HG02759 (cell line): ENCODE results near the gene POLR3A.
"Not testable (repeated sequence)": the region's sequence is repeated elsewhere in the genome, so short reads cannot be mapped to it uniquely, and the experiment has no call there.

Experiments used
- ATAC-seq: cut with Tn5 transposase; IDR thresholded peaks from one replicate; pipeline ENCODE4 v1.9.1; 2021; ENCODE audit warnings: mild to moderate bottlenecking, moderate library complexity; ENCODE audit not compliant: unreplicated experiment

Gene POLR3A

DNA sequence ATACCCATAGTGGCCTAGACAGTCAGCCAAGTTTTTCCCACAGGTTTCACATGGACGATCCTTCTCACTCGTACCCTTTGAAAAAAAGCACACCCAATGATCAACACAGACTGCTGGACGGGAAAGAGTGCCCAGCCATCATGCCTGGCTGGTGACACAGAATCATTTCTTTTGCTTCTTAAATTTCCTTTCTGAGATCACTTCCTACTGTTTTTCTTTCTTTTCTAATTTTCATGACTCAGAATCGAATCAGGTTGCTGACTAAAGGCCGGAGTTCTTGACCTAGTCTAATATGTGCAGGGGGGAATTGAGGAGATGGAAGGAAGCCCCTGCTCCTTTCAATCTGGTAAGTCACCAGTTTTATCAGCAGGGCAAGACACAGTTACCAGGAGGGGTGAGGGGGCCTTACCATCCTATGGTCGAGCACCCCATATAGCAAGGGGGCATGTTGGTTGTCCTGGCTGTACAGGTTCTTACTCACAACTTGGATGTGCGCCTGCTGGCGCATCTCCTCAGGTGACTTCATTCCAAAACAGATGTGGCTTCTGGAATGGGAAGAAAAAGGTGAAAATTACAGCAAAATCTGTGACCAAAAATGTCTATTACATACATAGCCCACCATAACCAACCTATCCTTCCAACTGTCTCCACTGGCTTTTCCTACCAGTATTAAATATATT lies 3.5 kb downstream of the POLR3A start:
- no peak for ATAC-seq

DNA sequence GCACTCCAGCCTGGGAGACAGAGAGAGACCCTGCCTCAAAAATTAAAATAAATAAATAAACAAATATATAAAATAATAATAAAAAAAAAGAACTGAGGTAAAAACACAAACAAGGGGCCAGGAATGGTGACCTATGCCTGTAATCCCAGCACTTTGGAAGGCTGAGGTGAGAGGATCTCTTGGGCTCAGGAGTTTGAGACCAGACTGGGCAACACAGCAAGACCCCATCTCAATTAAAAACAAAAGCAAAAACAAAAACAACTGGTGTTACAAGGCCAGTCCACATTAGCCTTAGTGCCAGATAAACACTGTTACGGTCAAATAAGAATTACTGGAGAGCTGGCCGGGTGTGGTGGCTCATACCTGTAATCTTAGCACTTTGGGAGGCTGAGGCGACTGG lies 5.6 kb downstream of the POLR3A start:
- no peak for ATAC-seq

GRCh38 chr10:78021201-78021600 lies 8.1 kb downstream of the POLR3A start:
- no peak for ATAC-seq

DNA sequence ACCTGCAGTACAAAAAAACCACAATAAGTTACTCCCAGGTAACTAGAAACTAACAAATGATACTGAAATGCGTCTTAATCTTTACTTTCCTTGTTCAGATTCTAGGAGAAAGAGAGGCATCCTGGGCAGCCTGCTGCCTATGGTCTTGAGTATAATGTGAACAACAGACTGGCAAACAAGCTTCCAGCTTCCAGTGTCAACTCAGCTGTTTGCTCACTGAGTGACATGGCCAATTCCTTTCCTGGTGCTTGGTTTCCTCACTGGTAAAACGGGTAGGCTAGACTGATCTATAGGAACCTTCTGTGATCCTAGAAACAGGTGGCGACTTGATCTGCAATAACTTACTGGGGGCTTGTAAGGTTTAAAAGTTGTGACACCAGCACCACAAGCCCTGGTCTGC lies 10.1 kb downstream of the POLR3A start:
- ATAC-seq = no peak

- ATAC-seq = no peak
These were observed 11.5 kb downstream of the POLR3A start for GRCh38 chr10:78017856-78018255.

GRCh38 chr10:78015546-78015945 lies 13.8 kb downstream of the POLR3A start:
- ATAC-seq = no peak

DNA sequence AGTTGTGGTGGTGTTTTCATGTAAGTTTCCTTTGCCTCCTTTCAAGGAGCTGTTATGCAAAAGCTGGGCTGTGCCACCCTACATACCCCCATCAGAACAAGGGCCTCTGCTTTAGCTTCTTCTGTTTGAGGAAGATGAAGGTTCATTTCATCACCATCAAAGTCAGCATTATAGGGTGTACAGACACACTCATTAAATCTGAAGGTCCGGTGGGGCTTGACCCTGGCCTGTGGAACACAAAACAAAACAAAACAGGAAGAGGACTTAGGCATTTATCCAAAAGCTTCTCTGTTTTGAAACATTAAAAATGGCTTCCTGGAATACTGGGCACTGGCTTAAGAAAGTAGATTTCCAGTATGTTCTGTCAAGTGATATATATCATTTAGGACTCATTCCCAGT lies 15.8 kb downstream of the POLR3A start:
- no peak for ATAC-seq

- no peak for ATAC-seq
These were observed 18.2 kb downstream of the POLR3A start for GRCh38 chr10:78011065-78011464.

DNA sequence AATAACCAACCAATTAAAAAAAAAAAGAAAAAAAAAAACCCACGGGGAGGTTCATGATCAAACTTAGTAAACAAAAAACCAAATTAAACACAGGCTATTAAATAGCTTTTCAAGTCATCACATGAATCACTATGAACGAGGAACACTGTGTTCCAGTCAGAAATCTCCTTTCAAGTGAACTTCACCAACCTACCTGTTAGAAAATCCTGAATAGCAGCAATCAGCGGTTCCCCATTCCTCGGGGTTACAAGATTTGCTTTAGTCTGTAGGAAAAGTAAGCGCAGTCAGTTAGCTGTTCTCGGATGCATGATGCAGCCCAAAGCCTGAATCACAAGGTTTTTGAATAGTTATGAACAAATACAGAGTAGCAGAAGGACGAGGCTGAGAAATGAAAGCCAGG lies 19.0 kb downstream of the POLR3A start:
- ATAC-seq = no peak

- no peak for ATAC-seq
These were observed 19.7 kb downstream of the POLR3A start for GRCh38 chr10:78009662-78010061.

GRCh38 chr10:78007172-78007571 lies 22.1 kb downstream of the POLR3A start:
- no peak for ATAC-seq

- no peak for ATAC-seq
These were observed 24.9 kb downstream of the POLR3A start for GRCh38 chr10:78004215-78005026.

GRCh38 chr10:78002541-78003288 lies 26.6 kb downstream of the POLR3A start:
- no peak for ATAC-seq

GRCh38 chr10:78000956-78001472 lies 28.3 kb downstream of the POLR3A start:
- no peak for ATAC-seq

DNA sequence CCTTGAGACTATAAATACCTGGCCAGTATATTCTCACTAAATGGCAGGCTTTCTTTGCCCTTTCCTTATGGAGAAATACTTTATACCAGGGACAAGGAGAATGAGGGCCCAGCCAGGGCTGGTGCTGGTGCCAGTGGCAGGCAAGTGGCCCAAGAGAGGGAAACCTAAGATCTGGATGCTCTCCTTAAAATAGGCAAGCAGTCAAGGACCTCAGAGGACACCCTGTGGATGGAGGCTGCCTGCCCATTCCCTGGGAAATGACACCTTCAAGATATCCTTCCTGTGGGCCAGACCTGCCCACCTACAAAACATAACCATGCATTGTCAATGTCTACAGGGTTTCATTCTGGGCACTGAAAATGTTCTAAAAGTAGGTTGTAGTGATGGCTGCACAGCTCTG lies 29.1 kb downstream of the POLR3A start:
- no peak for ATAC-seq

DNA sequence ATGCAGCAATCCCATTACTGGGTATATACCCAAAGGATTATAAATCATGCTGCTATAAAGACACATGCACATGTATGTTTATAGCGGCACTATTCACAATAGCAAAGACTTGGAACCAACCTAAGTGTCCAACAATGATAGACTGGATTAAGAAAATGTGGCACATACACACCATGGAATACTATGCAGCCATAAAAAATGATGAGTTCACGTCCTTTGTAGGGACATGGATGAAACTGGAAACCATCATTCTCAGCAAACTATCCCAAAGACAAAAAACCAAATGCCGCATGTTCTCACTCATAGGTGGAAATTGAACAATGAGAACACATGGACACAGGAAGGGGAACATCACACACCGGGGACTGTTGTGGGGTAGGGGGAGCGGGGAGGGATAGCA lies 30.5 kb downstream of the POLR3A start:
- not testable (repeated sequence) for ATAC-seq

GRCh38 chr10:77993620-77994019 lies 35.7 kb downstream of the POLR3A start:
- ATAC-seq = no peak

GRCh38 chr10:77989081-77989724 lies 40.1 kb downstream of the POLR3A start:
- no peak for ATAC-seq

DNA sequence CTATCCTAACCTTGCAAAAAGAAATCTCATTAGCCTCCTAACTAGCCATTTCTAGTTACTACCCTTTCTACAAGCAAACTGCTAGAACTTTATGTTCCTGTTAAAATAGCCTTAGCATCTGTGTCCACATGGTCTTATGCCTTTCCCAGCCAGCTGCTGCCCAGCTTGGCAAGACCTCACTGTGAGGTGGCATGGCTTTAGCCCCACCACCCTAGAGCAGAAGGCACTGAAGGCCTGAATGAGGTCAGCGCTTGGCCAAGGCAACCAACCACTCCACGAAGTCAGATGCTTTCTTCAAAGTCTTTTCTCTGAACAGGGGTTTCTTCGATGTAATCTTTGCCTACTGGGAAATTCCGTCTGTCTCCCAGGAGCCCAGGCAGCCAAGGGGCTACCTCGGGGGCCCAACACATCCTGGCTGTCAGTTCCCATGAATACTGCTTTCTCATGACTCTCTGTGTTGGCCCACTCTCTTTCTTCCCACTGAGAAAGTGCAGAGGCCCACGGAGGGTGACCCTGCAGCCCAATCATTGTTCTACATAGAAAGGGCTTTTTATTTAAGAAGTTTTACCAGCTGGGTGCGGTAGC lies 41.6 kb downstream of the POLR3A start:
- no peak for ATAC-seq

DNA sequence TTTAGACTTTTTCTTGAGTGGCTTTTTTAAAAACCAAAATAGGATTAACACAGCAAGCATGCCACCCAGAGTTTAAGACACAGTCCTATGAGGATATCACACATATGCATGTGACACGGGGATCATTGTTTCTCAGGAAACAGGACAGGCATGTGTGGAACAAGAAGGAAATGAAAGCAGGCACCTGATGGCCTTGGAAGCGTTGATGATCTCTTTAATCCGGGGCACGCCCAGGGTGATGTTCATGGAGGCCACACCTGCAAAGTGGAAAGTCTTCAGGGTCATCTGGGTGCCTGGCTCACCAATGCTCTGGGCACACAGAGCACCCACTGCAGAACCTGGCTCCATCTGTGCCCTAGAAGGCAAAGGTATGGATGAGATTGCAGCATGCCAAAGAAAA lies 44.3 kb downstream of the POLR3A start:
- ATAC-seq = no peak
